ENCODE data around the gene TNFRSF13B.

The TNFRSF13B gene

DNA sequence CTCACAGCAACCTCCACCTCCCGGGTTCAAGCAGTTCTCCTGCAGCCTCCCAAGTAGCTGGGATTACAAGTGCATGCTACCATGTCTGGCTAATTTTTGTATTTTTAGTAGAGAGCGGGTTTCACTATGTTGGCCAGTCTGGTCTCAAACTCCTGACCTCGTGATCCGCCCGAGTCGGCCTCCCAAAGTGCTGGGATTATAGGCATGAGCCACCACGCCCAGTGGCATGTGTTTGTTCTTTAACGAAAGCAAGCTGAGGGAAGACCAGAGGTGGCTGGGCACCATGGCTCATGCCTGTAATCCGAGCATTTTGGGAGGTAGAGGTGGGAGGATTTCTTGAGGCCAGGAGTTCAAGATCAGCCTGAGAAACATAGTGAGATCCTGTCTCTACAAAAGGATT lies 18.1 kb downstream of the TNFRSF13B start:
- no peak for DNase-seq

DNA sequence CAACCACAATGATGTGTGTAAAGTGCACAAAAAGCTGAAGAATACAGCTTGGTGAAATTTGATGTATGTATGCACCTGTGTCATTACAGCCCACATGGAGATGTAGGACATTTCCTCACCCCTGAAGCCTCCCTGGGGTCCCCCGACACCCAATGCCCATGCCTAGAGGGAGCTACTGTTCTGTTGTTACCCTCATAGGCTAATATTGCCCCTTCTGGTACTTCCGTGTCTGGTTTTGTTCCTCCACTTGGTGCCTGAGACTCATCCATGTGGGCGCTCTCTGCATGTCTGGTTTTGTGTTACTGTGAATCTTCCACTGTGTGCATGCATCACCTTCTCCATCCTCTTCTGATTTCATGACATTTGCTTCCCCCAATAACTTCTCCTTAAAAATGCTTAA lies 18.6 kb downstream of the TNFRSF13B start:
- DNase-seq = no peak

DNA sequence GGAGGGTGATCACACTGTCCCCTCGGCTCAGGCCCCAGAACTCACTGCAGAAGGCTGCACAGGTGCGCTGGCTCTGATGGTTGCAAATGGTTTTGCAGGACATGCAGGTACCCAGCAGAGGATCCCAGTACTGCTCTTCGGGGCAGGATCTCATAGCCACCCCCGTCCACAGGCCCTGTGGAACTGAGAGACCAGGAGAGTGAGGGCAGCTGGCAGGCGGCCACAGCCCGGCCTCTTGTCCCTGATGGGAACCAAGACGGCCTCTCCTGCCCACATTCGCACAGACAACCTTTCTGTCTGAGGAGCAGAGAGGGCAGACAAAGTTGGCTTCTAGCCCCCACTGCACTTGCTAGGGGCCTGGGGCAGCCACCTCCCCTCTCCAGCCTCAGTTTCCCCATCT lies 19.5 kb downstream of the TNFRSF13B start:
- no peak for DNase-seq

DNA sequence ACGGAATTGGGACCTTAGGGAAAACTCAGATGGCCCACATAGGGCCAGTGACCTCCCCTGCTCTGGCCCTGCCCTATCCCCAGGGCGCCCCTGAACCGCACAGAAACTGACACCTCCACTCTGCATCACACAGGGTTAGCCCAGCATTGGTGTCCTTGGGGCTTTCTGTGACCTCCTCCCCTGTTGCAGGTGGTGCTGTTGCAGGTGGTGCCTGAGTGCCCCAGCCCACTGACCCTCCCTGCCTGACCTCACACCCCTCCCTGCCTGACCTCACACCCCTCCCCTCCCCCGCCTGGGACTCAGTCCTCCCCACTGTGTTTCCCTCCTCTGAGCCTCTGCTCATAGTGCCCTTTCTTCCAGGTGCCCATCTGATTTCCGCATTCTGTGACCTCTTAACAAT lies 21.4 kb downstream of the TNFRSF13B start:
- DNase-seq = no peak

DNA sequence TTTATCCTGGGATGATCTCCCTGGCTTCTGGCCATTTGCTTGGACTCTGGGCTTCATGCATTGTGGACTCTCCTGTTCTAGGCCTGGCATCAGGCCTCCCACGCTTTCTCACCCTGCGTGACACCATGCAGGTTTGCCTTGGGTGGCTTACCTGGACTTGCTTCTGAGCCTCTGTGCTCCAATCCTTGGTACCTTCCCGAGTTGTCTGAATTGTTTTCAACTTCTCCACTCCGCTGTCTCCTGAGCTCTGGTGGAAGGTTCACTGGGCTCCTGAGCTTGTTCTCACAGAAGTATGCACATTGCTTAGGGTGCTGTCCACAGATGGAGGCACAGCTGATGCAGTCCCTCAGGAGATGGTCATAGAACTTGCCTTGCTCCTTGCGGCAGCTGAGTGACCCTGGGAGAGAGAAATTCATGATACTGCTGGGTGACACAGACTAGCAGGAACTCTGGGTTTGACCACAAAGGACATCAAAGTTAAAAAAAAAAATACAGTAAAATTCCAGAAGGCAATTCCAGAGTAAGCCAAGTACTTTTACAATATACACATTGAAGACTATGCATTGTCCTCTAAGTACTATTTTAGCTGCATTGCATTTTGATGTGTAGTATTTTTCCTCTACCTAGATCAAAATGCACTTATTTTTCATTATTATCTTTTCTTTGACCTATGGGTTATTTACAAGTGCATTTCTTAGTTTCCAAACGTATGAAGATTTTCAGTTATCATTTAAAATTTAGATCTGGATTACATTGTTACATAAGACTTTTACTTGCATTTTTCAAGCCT lies 23.1 kb downstream of the TNFRSF13B start:
- DNase-seq = no peak

DNA sequence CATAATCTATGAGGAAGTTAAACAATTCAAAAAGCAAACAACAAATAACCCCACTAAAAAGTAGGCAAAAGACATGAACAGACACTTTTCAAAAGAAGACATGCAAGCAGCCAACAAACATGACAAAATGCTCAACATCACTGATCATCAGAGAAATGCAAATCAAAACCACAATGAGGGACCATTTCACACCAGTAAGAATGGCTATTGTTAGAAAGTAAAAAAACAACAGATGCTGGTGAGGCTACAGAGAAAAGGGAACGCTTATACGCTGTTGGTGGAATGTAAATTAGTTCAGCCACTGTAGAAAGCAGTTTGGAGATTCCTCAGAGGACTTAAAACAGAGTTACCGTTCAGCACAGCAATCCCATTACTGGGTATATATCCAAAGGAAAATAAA lies 24.4 kb downstream of the TNFRSF13B start:
- no peak for DNase-seq

DNA sequence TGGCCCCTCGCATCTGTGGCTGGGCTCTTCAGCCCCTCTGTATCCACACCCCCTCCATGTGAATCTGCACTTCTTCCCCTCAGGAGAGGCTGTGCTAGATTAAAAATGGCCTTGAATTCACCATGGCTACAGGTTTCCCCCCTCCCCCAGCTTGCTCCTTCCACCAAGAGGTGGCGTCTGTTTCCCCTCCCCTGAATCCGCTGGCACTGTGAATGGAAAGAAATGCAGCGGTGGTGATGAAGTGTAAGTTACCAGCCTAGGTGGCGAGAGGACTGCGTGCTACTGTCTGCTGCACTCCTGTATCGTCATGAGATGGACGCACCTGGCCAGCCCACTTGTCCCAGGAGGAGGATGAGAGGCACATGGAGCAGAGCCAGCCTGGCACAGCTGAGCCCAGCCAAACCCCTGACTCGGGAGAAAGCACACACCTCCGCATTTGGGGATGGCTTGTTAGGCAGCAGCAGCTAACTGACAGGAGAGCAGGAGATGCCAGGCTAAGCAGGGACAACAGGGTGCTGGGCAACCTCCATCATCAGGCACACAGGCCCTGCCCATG lies 26.2 kb downstream of the TNFRSF13B start:
- no peak for DNase-seq

DNA sequence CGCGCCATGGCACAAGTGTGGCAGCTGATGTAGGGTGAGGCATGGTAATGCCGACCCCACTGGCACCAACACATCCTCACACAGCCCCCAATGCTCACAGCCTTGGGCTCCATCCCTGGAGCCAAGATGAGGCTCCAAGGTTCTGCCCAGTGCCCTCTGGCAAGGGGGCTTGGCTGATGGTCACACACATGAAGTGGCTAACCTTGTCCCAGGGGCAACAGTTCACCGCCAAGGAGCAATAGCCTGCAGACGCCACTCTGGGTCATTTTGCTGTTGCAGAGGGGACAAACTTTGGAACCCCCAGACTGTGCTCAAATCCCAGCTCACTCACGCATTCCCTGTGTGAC lies 26.8 kb downstream of the TNFRSF13B start:
- no peak for DNase-seq

DNA sequence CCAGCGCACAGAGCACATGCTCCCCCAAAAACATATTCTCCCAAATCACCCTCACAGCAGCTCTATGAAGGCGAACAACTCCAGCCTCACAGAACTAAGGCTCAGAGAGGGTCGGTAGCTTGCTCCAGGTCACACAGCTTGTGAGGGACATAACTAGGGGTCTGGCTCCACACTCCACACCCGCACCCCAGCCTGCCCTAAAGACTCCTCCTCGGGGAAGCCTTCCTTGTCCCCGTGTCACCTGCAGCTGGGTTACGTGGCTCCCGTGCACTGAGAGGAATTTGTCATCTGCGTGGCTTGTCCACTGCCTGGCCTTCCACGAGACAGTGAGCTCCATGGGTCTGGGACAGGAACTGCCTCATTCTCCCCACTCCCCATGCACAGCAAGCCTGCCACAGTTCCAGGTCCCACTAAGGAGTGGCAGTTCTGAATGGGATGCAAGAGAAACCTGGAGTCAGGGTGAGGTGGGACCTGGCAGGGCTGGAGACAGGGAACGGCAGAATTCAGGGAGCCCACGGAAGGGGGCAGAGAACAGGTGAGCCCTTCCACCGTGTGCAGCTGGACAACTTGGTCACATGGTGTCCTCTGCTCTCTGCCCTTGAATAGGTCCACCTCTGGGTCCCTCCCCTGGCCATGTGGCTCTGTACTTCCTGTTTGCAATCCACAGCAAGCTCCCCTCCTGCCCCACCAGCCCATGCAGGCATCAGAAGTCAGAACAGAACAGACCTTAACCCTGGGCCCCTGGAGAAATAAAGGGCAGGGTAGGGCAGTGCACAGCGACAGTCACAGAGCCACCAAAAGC lies 27.4 kb downstream of the TNFRSF13B start:
- DNase-seq = no peak

DNA sequence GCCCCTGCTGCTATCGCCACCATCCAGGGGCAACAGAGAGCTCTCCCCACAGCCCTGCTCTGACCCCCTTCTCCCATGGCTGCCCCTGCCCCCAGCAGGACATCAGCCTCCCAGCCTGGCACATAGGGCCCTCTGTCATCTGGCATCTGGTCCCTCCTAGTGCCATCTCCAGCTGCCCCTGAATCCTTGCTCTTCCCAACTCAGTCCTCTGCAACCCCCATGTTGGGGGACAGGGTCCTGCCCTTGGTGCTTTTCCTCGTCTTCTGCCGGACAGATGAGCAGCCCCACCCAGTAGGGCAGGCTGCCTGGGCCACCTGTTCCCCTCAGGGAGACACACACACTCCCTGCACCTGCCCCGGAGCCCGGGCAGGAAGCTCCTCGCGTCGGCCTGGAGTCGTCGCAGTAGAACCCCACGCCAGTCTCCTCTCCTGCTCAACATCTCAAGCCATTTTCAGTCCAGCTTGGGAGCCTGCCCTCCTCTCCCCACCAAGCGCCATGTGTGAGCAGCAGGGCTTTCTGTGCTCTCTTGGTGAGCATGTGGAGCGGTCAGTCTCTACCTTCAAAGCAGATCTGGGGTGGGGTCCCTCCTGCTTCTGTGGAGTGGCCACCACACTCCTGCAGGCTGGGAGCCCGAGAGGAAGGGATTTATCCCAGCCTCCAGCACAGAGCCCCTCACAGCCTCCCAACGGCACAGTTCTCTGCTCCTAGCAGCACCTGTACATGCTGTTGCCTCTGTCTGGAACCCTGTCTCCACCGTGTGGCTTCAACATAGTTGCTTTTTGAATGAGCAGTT lies 28.2 kb downstream of the TNFRSF13B start:
- no peak for DNase-seq

DNA sequence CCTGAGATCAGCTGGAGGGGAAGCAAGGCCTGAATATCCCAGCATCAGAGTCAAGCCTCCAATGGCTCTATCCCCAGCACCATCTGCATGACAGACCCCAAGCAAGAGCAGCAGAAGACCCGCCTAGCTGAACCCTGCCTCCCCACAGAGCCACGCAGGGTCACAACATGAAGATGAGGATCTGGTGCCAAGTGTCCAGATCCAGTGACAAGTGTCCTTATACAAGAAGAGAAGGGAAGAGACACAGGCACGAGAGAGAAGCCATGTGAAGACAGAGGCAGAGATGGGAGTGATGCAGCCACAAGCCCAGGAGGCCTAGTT lies 28.9 kb downstream of the TNFRSF13B start:
- no peak for DNase-seq

DNA sequence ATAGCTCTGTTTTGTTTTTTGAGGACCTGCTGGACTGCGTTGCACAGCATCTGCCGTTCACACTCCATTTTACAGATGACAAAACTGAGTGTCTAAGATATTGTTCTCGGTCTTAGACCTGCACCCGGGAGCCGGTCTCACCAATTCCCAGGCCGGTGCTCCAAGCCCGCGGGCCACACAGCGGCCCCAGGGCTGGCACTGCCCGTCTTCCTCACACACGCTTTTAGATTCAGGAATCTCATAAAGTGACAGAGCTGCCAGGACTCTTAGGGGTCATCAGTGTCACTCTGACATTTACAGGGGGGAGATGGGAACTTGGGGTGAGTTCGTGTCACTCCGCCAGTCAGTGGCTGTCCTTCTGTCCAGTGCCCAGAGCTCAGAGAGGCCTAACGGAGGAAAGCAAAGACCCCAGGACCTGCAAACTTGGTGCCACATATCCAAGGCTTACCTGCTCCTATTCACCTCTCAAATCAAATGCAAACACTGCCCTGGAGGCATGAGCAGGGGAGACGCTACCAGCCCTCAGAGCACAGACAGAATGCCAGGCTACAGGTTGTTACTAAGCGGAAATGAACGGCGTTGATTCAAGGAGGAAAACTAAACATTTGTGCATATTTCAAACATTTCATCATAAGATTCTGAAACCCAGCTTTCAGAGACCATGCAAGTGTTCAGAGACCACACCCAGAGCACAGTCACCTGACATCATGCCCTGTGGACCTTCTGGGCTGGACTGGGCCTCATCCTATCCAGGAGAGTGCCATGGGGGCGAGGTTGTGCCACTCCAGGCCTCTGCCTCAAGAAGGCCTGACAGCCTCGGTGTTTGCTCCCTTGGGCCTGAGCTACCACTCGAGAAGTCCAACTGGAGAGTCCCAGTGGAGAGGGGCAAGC lies 29.5 kb downstream of the TNFRSF13B start:
- no peak for DNase-seq

DNA sequence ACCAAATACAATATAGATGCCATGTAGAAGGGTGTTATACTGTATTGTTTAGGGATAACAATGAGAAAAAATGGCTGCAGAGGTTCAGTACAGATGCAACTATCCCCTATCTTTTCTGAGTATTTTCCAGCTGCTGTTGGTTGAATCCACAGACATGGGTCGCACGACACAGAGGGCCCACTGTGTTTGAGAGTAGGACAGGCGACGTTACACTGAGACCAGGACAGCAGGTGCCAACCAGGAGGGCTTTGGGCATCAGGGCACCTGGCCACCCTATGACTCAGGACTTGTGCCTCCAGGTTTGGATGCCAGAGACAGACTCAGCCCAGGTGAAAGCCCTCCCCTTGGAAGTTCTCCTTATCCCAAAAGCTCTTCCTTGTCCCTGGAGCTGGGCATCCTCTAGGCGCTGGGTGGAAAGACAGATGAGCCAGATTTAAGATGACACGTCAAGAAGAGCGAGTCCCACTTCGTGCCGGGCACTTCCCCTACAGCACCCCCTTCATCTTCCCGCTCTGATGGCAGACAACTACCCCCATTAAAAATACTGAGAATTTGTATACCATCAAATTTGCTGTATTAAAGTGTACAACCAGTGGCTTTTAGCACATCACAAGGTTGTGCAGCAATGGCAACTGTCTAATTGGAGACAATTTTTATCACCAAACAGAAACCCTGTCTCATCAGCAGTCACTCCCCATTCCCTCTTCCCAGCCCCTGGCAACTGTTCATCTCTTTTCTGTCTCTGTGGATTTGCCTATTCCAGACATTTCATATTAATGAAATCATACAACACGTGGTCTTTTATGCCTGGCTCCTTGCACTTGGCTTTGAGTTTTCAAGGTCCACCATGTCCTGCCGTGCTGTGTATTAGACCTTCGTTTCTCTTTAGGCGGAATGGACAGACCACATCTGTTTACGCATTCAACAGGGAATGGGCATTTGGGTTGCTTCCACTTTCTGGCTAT lies 30.6 kb downstream of the TNFRSF13B start:
- no peak for DNase-seq

DNA sequence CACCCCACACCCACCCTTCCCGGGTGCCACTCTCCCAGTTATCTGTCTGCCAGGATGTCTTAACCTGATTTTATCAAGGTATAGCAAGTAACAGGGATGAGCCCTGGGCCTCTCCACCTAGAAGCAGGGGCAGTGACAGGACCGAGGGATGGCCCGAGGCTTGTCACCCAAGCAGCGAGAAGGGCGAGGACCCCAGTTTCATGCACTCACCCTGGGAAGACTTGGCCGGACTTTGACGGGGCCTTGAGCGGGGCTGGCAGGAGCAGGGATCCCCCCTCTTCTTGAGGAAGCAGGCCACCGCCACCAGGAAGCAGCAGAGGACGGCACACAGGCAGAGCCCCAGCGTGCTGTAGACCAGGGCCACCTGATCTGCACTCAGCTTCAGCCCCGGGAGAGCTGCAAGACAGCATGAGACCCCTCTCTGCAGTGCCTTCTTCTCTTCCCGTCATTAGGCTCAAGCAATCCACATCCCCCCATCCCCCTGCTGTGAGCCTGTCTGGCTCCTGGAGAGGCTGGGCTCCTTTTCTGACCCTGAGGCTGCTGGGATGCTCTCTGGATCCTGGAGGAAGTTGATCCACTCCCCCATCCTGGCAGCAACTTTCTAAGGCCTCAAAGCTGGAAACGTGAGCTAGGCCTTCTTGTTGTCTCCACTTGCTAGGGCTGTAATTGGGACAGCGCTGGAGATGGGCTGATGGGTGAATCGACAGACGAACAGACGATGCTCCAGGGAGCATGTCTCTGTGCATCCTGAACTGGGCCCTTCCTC lies 31.6 kb downstream of the TNFRSF13B start:
- no peak for DNase-seq

DNA sequence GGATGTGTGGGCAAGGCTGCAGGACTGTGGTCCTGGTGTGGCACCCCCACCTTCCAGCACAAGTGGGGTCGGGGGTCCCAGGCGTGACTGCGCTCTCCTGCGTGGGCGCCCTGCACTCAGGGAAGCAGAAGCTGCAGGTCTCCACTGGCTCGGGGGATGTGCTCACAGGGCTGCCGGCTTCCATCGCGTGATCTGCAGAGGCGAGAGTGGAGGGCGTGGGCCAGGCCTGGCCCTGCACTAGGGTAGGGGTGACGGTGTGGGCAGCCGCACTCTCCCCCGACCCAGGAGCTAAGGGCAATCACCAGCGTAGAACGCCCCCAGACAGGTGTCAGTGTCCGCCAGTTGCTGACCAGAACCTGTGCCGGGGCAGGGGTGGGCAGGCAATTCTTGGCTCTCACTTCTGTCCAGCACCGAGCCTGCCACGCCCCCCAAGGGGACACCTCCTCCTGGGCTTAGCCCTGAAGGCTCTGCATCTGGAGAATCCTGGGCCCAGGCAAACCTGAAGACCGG lies 32.3 kb downstream of the TNFRSF13B start:
- no peak for DNase-seq

DNA sequence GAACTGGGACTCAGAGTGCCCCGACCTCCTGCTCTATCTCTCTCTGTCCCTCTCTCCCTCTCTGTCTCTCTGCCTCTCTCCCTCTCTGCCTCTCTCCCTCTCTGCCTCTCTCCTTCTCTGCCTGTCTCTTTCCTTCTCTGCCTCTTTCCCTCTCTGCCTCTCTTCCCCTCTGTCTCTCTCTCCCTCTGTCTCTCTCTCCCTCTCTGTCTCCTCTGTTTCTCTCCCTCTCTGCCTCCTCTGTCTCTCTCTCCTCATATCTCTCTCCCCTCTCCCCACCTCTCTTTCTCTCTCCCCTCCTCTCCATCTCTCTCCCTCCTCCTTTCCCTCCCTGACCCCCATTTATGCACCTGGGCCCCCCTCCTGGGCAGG lies 32.7 kb downstream of the TNFRSF13B start:
- no peak for DNase-seq

DNA sequence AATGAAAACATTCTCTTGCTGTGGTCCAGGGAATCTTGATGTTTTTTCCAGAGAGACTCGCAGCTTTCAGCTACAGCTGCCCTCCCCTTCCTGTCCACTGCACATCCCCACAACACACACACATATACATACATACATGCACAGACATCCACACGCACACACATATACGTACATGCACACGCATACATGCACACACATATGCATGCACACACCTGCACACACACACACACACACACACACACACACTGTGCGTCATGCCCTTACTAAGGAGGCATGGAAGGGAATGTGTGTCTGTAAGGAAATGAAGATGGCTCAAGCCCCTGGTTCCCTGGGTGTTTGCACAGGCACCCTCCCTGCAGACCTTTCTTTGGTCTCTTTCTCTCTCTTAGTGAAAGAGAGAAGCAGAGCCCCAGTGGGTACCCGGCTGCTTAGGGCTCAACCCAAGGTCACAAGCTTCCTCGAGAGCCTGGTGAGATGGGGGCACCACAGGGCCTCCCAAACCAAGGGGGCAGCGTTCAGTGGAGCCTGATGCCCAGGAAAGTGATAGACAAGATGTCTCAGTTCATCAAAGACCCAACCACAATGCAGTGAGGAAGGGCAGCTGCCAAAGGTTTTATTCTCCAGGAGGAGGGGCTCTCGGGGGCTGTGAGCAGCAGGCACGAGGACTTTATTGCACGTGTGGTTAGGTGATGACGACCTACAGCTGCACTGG lies 33.3 kb downstream of the TNFRSF13B start:
- DNase-seq = no peak

DNA sequence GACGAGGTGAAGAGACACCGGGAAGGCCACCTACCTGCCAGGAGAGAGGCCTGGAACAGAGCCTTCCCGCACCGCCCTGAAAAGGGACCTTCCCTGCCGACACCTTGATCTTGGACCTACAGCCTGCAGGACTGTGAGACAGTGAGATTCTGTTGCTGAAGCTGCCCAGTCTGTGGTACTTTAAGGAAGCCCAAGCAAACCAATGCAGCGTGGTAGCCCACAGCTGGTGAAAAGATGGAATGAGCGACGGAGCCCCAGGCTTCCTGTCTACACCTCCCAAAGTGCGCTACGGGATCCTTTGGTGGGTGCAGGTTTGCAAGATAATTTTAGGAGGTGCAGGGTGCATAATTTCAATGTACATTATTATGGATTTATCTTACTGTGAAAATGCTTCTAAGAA lies 33.9 kb downstream of the TNFRSF13B start:
- no peak for DNase-seq

DNA sequence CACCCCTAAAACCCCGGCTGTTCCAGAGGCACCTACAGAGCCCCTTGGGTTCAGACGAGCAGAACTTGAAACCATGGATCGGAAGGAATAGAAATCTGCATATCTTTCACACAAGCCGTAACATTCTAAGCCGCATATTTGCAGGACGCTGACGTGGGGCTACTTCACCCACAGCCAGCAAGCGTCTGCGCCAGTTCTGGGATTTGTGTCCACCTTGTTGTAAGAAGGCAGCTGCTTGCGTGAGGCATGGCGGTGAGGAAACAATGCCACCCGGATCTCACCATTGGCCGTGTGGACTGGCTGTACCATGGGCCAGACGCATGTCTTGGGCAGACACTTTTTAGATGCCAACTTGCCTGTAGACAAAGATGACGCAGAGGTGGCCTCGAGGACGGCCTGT lies 34.5 kb downstream of the TNFRSF13B start:
- DNase-seq = no peak
